HG02840 (cell line): ENCODE results near the gene ZSWIM4.
"Not testable (repeated sequence)": the region's sequence is repeated elsewhere in the genome, so short reads cannot be mapped to it uniquely, and the experiment has no call there.

Source experiments
- ATAC-seq: cut with Tn5 transposase; IDR thresholded peaks from one replicate; pipeline ENCODE4 v1.9.1; 2021; ENCODE audit warnings: mild to moderate bottlenecking, moderate library complexity, moderate number of reproducible peaks; ENCODE audit not compliant: unreplicated experiment, low FRiP score

ZSWIM4 gene

GRCh38 chr19:13846557-13847406, 51.5 kb downstream of the ZSWIM4 start:
- peak; percentile 44 for ATAC-seq

GRCh38 chr19:13847407-13848339, 52.4 kb downstream of the ZSWIM4 start:
- ATAC-seq, result no peak

- no peak for ATAC-seq
Measured at GRCh38 chr19:13848340-13848677, 53.1 kb downstream of the ZSWIM4 start.

- ATAC-seq, result no peak
Measured at GRCh38 chr19:13848798-13849676, 53.8 kb downstream of the ZSWIM4 start.

GRCh38 chr19:13849991-13850909, 55.0 kb downstream of the ZSWIM4 start:
- ATAC-seq, result no peak

GRCh38 chr19:13850910-13851733, 55.9 kb downstream of the ZSWIM4 start:
- ATAC-seq, result no peak

DNA sequence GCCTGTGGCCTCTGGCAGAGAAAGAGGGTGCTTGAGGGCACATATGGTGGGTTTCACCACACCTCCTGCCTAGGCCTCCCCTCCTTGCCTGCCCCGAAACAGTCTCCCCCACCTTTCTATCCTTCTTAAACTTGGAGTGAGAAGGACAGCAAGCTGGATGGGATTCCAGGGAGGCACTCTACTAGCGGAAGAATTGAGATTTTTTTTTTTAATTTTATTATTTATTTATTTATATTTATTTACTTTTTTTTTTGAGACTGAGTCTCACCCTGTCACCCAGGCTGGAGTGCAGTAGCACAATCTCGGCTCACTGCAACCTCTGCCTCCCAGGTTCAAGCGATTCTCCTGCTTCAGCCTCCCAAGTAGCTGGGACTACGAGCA, 56.5 kb downstream of the ZSWIM4 start:
- not testable (repeated sequence) for ATAC-seq

GRCh38 chr19:13852171-13852707, 57.0 kb downstream of the ZSWIM4 start:
- not testable (repeated sequence) for ATAC-seq

DNA sequence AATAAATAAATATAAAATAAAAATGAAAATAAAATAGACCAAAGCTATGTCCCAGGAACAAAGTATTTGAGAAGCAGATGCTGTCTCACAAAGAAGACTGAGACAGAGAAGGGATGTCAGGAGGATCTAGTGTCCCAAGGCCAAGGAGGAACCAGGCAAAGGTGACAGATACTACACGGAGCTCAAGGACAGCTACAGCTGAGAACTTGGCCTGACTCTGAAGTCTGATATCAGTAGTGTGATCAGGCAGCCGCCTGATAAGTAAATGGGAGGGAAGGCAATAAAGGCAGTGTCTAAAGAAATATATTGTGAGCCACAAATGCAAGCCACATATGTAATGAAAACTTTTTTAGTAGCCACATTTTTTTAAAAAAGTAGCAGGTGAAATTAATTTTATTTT, 61.3 kb downstream of the ZSWIM4 start:
- ATAC-seq, result no peak

DNA sequence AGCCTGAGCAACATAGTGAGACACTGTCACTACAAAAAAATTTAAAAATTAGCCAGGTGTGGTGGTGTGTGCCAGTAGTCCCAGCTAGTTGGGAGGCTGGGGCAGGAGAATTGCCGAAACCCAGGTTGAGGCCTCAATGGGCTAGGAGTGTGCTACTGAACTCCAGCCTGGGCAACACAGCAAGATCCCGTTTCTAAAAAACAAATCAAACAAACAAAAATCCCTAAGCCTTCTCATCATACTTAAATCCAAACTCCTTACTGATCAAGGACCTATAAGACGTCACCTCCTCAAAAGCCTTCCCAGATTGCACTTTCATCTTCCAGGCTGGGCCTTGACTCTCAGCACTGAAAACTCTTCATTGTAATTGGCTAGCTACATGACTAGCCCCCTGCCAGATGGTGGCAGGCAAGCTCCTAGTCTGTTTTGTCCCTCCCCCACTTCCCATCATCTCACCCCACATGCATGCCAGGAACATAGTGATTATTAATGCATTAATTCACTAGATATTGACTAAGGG, 64.2 kb downstream of the ZSWIM4 start:
- ATAC-seq, result no peak

GRCh38 chr19:13860679-13861391, 65.6 kb downstream of the ZSWIM4 start:
- ATAC-seq, result no peak

DNA sequence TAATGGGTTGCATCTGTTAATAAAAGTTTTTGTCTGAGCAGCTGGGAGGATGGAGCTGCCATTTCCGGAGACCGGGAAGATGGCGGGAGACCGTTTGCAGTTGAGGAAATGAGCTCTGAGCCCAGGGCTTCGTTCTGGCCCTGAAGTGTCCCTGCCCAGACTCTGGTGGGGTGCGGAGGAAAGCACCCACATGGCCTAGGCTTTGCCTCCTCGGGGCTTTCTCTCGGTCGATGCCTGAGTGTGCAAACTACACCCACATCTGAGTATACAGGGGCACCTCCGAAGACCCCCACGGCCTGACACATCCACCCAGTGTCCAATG, 66.1 kb downstream of the ZSWIM4 start:
- ATAC-seq, result no peak

DNA sequence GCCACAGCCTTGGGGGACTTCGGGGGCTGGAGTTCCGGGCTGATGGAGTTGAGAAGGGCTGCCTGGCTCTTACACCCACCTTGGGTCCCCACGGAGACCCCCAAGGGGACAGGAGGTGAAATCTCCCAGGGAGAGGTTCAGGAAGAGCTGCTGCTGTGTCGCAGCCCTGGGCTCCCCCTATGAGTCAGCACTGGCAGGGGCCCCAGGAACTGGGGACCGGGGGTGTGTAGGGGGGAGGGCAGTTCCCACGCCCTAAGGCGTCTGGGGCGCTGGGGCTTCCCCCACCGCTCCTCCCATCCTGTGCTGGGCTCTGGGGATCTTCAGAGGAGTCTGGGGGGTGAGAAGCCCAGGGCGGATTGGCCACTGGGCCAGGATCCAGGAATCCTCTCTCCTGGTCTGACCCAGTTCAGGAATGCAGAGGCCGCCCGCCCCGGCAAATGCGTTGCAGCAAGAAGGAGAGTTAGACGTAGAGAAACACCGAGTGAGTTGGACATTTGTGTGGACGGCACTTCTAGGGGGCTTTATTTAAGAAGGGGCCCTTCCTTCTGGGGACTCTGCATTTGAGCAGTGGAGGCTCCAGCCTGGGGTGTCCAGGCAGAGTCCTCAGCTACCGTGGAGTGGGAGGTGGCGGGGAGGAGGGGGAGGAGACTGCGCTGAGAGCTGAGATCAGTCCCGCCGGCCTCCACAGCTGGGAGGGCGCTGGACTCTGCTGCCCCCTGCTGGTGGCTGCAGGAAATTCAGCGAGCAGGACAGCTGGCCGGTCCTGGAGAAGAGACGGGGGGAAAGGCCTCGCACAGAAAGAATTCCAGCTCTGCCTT, 66.7 kb downstream of the ZSWIM4 start:
- peak; percentile 66 for ATAC-seq

DNA sequence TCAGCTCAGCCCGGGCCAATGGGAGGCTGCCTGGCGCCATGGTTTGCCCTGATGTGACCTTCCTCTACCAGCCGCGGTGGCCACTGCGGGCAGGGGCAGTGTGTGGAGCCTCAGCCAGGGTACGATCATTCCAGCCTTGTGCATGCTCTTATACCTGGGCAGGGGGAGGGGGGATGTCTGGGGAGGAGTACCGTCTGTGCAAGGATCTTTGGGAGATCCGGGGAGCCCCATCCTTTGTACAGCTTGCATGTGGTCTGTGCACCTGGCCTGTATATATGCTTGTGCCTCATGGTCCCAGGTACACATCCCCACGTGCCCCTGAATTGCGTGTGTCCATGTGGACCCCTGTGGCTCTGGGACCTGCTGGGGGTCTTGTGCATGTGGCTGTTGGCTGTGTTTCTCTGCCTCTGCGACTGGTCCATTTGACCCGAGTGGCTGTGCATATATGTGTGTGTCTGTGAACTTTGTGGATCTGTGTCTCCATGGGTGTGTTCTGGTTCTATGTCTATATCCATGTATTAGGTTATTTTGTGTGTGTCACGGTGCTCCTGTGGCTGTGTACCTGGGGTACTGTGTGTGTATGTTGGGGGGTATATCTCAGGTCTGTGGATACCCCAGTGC, 68.9 kb downstream of the ZSWIM4 start:
- ATAC-seq, result no peak

GRCh38 chr19:13864667-13865570, 69.7 kb downstream of the ZSWIM4 start:
- ATAC-seq, result no peak
